Ascending aorta (tissue), 2 donors: ENCODE measurements around the gene PRRT3. TPM values are rescaled to one million over a fixed set of nuclear protein-coding genes. Genes with fewer than 3 reads are reported as not detected.

Source experiments
- DNase-seq, 2 donors: peaks; one replicate each; pipeline ENCODE4 v3.0.0-alpha.2; 2019; ENCODE audit warnings: low spot score in 2 of 2
- H3K27ac ChIP-seq, 2 donors: fragments of 200-600 bp; sonication (generic); one replicate each; pipeline ENCODE4 v1.5.1; 2016 to 2017; ENCODE audit warnings: mild to moderate bottlenecking in 1 of 2
- H3K27me3 ChIP-seq: fragments of 200-600 bp; sonication (generic); one replicate; pipeline ENCODE4 v1.5.1; 2017
- H3K36me3 ChIP-seq, 2 donors: fragments of 200-600 bp; sonication (generic); one replicate each; pipeline ENCODE4 v1.5.1; 2016
- H3K4me1 ChIP-seq, 2 donors: fragments of 200-600 bp; sonication (generic); one replicate each; pipeline ENCODE4 v1.5.1; 2016 to 2017; ENCODE audit warnings: mild to moderate bottlenecking in 1 of 2
- H3K4me3 ChIP-seq, 2 donors: fragments of 200-600 bp; sonication (generic); one replicate each; pipeline ENCODE4 v1.5.1; 2016 to 2017; ENCODE audit warnings: mild to moderate bottlenecking in 1 of 2
- H3K9me3 ChIP-seq, 2 donors: fragments of 200-600 bp; sonication (generic); one replicate each; pipeline ENCODE4 v1.5.1; 2016
- CTCF ChIP-seq, 3 experiments: fragments of 200-600 bp in 2 of 3; fragments of 450-650 bp in 1 of 3; sonication (generic) in 2 of 3; IDR thresholded peaks; one replicate each; pipeline ENCODE4 v1.5.1; 2016 to 2019; ENCODE audit warnings: antibody characterized with exemption in 3 of 3, mild to moderate bottlenecking in 1 of 3, moderate library complexity in 1 of 3
- intact Hi-C: fragments of 100-400 bp; cut with DNase I; formaldehyde crosslinking; loops from one replicate; pipeline ENCODE4 v1.15.1; 2023
- total RNA-seq: library from RNA; depleted of rRNA; stranded (reverse); fragments of >200 nt; gene quantifications from one replicate; pipeline ENCODE4 v1.1.0, GENCODE V29; 2016

Gene PRRT3
- total RNA-seq, 1 donor from 2014 or later, result 1.1 TPM

- H3K36me3 ChIP-seq, result peaks cover 27 to 30% of the 10 kb centered on the region in 2 donors
- H3K4me1 ChIP-seq, result peaks cover 11 to 21% of the 10 kb centered on the region in 2 donors
- H3K27ac ChIP-seq, result peak overlapping the region; percentile 97 to 99
- H3K27me3 ChIP-seq, result no peaks in the 10 kb centered on the region
- intact Hi-C loops, result loop anchor here (2.0 to 10.0 kb wide), 2 partner anchors 91 to 311 kb away; partner anchors contain the start of gene TATDN2
- no peak for DNase-seq
- no peaks in the 10 kb centered on the region for H3K9me3 ChIP-seq
- peak overlapping the region; percentile 82 to 96 for H3K4me3 ChIP-seq
- TF ChIP-seq CTCF (IDR thresholded peaks at IDR 0.05), result peak in 1 of 3 experiments; percentile 7
Measured at GRCh38 chr3:9934235-9934621, 18.0 kb downstream of the PRRT3 start.

- TF ChIP-seq CTCF (IDR thresholded peaks at IDR 0.05), result no peak
- peaks cover 27 to 33% of the 10 kb centered on the region in 2 donors for H3K36me3 ChIP-seq
- peak within 1 kb of the TSS; percentile 97 to 99 for H3K27ac ChIP-seq
- DNase-seq, result peak; percentile 93 to 98
- peak within 1 kb of the TSS; percentile 82 to 96 for H3K4me3 ChIP-seq
- intact Hi-C loops, result loop anchor here (1.0 to 10.0 kb wide), 8 partner anchors 13 to 311 kb away; partner anchors contain the start of genes ARPC4, BRPF1, JAGN1 and TADA3
- H3K9me3 ChIP-seq, result no peaks in the 10 kb centered on the region
- peaks cover 11 to 21% of the 10 kb centered on the region in 2 donors for H3K4me1 ChIP-seq
- no peaks in the 10 kb centered on the region for H3K27me3 ChIP-seq
Measured at GRCh38 chr3:9933561-9934234, 18.5 kb downstream of the PRRT3 start, which contains the start of gene CRELD1. TSS of gene CRELD1 (plus strand) at chr3:9933834. CDS start at chr3:9934439, 605 bp downstream.

- no peaks in the 10 kb centered on the region for H3K27me3 ChIP-seq
- peak overlapping the region; percentile 97 to 99 for H3K27ac ChIP-seq
- peak overlapping the region; percentile 82 to 96 for H3K4me3 ChIP-seq
- H3K4me1 ChIP-seq, result peaks cover 11 to 21% of the 10 kb centered on the region in 2 donors
- H3K36me3 ChIP-seq, result peaks cover 23 to 37% of the 10 kb centered on the region in 2 donors
- DNase-seq, result peak; percentile 53 to 96
- intact Hi-C loops, result loop anchor here (1.0 to 10.0 kb wide), 7 partner anchors 13 to 312 kb away; partner anchors contain the start of genes ARPC4, BRPF1, JAGN1 and TADA3
- peak; percentile 84 to 93 (median 89) for TF ChIP-seq CTCF (IDR thresholded peaks at IDR 0.05)
- H3K9me3 ChIP-seq, result no peaks in the 10 kb centered on the region
Measured at GRCh38 chr3:9932843-9933560, 19.2 kb downstream of the PRRT3 start.

GRCh38 chr3:9932535-9932842 lies 19.7 kb downstream of the PRRT3 start:
- Histone ChIP-seq H3K36me3 (peaks cover 18 to 32% of the 10 kb centered on the region in 2 donors), H3K27me3 (no peaks in the 10 kb centered on the region), H3K4me3 (peak overlapping the region; percentile 82 to 96), H3K27ac (peak overlapping the region; percentile 97 to 99), H3K9me3 (no peaks in the 10 kb centered on the region), H3K4me1 (peaks cover 11 to 21% of the 10 kb centered on the region in 2 donors)
- intact Hi-C loops, result loop anchor here (2.0 to 10.0 kb wide), 5 partner anchors 42 to 312 kb away; partner anchors contain the start of genes ARPC4, BRPF1, JAGN1 and TADA3
- DNase-seq, result no peak
- no peak for TF ChIP-seq CTCF (IDR thresholded peaks at IDR 0.05)

- H3K36me3 ChIP-seq, result peaks cover 9 to 27% of the 10 kb centered on the region in 2 donors
- no peaks in the 10 kb centered on the region for H3K27me3 ChIP-seq
- H3K9me3 ChIP-seq, result no peaks in the 10 kb centered on the region
- no peak for DNase-seq
- no peak overlapping the region for H3K4me3 ChIP-seq
- peaks cover 11 to 21% of the 10 kb centered on the region in 2 donors for H3K4me1 ChIP-seq
- no peak for TF ChIP-seq CTCF (IDR thresholded peaks at IDR 0.05)
- no peak overlapping the region for H3K27ac ChIP-seq
- intact Hi-C loops, result loop anchor here (10.0 kb wide), 1 partner anchor 314 kb away; the partner anchor contains the start of gene TATDN2
Measured at GRCh38 chr3:9930804-9931418, 21.3 kb downstream of the PRRT3 start.
